TTC549 (cell line): ENCODE measurements around the gene PPA1.
"Not testable (repeated sequence)": the region's sequence is repeated elsewhere in the genome, so short reads cannot be mapped to it uniquely, and the experiment has no call there.

ENCODE experiments used
- FAIRE-seq: peaks from 2 replicates; lab custom pipeline; 2012; peaks lifted over from hg19 to GRCh38; lab: Jason Lieb, UNC

PPA1 gene

GRCh38 chr10:70206762-70207161 lies 26.5 kb downstream of the PPA1 start:
- no peak for FAIRE-seq

- no peak for FAIRE-seq
Measured at GRCh38 chr10:70201105-70201504, 32.1 kb downstream of the PPA1 start.

- FAIRE-seq = no peak
Measured at GRCh38 chr10:70198696-70199466, 34.3 kb downstream of the PPA1 start.

- FAIRE-seq = no peak
Measured at GRCh38 chr10:70197235-70197945, 35.8 kb downstream of the PPA1 start.

GRCh38 chr10:70193391-70193844 lies 39.8 kb downstream of the PPA1 start:
- no peak for FAIRE-seq

- FAIRE-seq = no peak
Measured at GRCh38 chr10:70192326-70192968, 40.8 kb downstream of the PPA1 start.

GRCh38 chr10:70191972-70192305 lies 41.3 kb downstream of the PPA1 start:
- FAIRE-seq = no peak

- FAIRE-seq = no peak
Measured at GRCh38 chr10:70191161-70191971, 41.9 kb downstream of the PPA1 start.

GRCh38 chr10:70190581-70190980 lies 42.6 kb downstream of the PPA1 start:
- FAIRE-seq = no peak

GRCh38 chr10:70190102-70190501 lies 43.1 kb downstream of the PPA1 start:
- no peak for FAIRE-seq

- FAIRE-seq = no peak
Measured at GRCh38 chr10:70188768-70189167, 44.5 kb downstream of the PPA1 start.

GRCh38 chr10:70186571-70186970 lies 46.7 kb downstream of the PPA1 start:
- FAIRE-seq = no peak

- FAIRE-seq = no peak
Measured at GRCh38 chr10:70186090-70186489, 47.1 kb downstream of the PPA1 start.

- no peak for FAIRE-seq
Measured at GRCh38 chr10:70183304-70183703, 49.9 kb downstream of the PPA1 start.

- not testable (repeated sequence) for FAIRE-seq
Measured at GRCh38 chr10:70179209-70179608, 54.0 kb downstream of the PPA1 start.

- FAIRE-seq = no peak
Measured at GRCh38 chr10:70178139-70178725, 55.0 kb downstream of the PPA1 start.

- FAIRE-seq = no peak
Measured at GRCh38 chr10:70176441-70176840, 56.8 kb downstream of the PPA1 start.

GRCh38 chr10:70175516-70175915 lies 57.7 kb downstream of the PPA1 start:
- FAIRE-seq = no peak

- no peak for FAIRE-seq
Measured at GRCh38 chr10:70174058-70174741, 59.0 kb downstream of the PPA1 start.

GRCh38 chr10:70169649-70170364 lies 63.4 kb downstream of the PPA1 start:
- FAIRE-seq = no peak

GRCh38 chr10:70169011-70169410 lies 64.2 kb downstream of the PPA1 start:
- FAIRE-seq = no peak
